Smooth muscle cell (in vitro differentiated cells): Measurements from ENCODE around the gene FBLN1. TPM values are rescaled to one million over a fixed set of nuclear protein-coding genes. Genes with fewer than 3 reads are reported as not detected.

Source experiments
- DNase-seq: peaks from one replicate; lab custom pipeline; 2025; ENCODE audit not compliant: unreplicated experiment; lab: John Stamatoyannopoulos, UW
- H2AFZ ChIP-seq: fragments of 200-600 bp; sonication (generic); 2 replicates; pipeline ENCODE4 v1.6.0; 2016; ENCODE audit warnings: antibody characterized with exemption, low read depth, mild to moderate bottlenecking
- H3F3A ChIP-seq: fragments of 200-600 bp; sonication (generic); 2 replicates; pipeline ENCODE4 v1.6.0; 2017; ENCODE audit warnings: antibody characterized with exemption, low read depth
- H3K27ac ChIP-seq: fragments of 200-600 bp; sonication (generic); 2 replicates; pipeline ENCODE4 v1.5.1; 2016; ENCODE audit warnings: low read depth, mild to moderate bottlenecking
- H3K27me3 ChIP-seq: fragments of 200-600 bp; sonication (generic); 2 replicates; pipeline ENCODE4 v1.6.1; 2016; ENCODE audit warnings: low read depth, mild to moderate bottlenecking
- H3K36me3 ChIP-seq: fragments of 200-600 bp; sonication (generic); 2 replicates; pipeline ENCODE4 v1.5.1; 2016; ENCODE audit warnings: low read depth
- H3K4me1 ChIP-seq: fragments of 200-600 bp; sonication (generic); 2 replicates; pipeline ENCODE4 v1.5.1; 2016; ENCODE audit warnings: low read depth
- H3K4me2 ChIP-seq: fragments of 200-600 bp; sonication (generic); 2 replicates; pipeline ENCODE4 v1.6.0; 2016; ENCODE audit warnings: mild to moderate bottlenecking
- H3K4me3 ChIP-seq: fragments of 200-600 bp; sonication (generic); 2 replicates; pipeline ENCODE4 v1.5.1; 2016; ENCODE audit warnings: mild to moderate bottlenecking
- H3K79me2 ChIP-seq: fragments of 200-600 bp; sonication (generic); 2 replicates; pipeline ENCODE4 v1.6.0; 2016; ENCODE audit warnings: low read depth, mild to moderate bottlenecking
- H3K9ac ChIP-seq: fragments of 200-600 bp; sonication (generic); 2 replicates; pipeline ENCODE4 v1.6.0; 2016; ENCODE audit warnings: low read depth
- H3K9me3 ChIP-seq: fragments of 200-600 bp; sonication (generic); replicated peaks from 2 replicates; pipeline ENCODE4 v1.5.1; 2016; ENCODE audit warnings: low read depth
- H4K20me1 ChIP-seq: fragments of 200-600 bp; sonication (generic); 2 replicates; pipeline ENCODE4 v1.6.0; 2016; ENCODE audit warnings: low read depth
- CTCF ChIP-seq: fragments of 200-600 bp; sonication (generic); IDR thresholded peaks from 2 replicates; pipeline ENCODE4 v1.5.1; 2017; ENCODE audit warnings: borderline replicate concordance, mild to moderate bottlenecking, antibody characterized with exemption; ENCODE audit not compliant: insufficient read depth, poor library complexity, severe bottlenecking
- WGBS: methylation state at CpG from one replicate; pipeline ENCODE4 v1.1.7; 2016; ENCODE audit warnings: low lambda C conversion rate; 5-methylcytosine and 5-hydroxymethylcytosine counted together
- polyA plus RNA-seq: library from polyadenylated mRNA; unstranded; fragments of >200 nt; fragmentation: Nextera tagmentation; extraction: Ambion mirVana; gene quantifications from 2 replicates; pipeline ENCODE4 v1.2.1, GENCODE V29; 2016
- total RNA-seq: library from RNA; depleted of rRNA; stranded (reverse); fragments of >200 nt; gene quantifications from 2 replicates; pipeline ENCODE4 v1.2.3, GENCODE V29; 2014

FBLN1 gene
- total and polyA plus RNA-seq, 2 experiments from 2014 or later = 90.9 to 296 TPM

GRCh38 chr22:45631841-45632238 is 129.2 kb downstream of the FBLN1 start:
- Histone ChIP-seq H3F3A (no peaks in the 10 kb centered on the region), H3K79me2 (no peaks in the 10 kb centered on the region), H3K4me1 (no peaks in the 10 kb centered on the region), H3K36me3 (no peaks in the 10 kb centered on the region), H4K20me1 (no peaks in the 10 kb centered on the region), H3K4me2 (no peak overlapping the region), H3K4me3 (no peak overlapping the region), H2AFZ (no peak overlapping the region), H3K27ac (no peak overlapping the region), H3K27me3 (no peaks in the 10 kb centered on the region), H3K9ac (no peak overlapping the region), H3K9me3 (no peaks in the 10 kb centered on the region)
- WGBS = 88% methylated on average over 7 of the region's 7 CpGs
- DNase-seq = no peak
- no peak for TF ChIP-seq CTCF

- Histone ChIP-seq H3K27me3 (no peaks in the 10 kb centered on the region), H3K9ac (no peak overlapping the region), H3K4me2 (peak overlapping the region; percentile 45), H3K79me2 (no peaks in the 10 kb centered on the region), H2AFZ (no peak overlapping the region), H3K36me3 (no peaks in the 10 kb centered on the region), H3K9me3 (no peaks in the 10 kb centered on the region), H4K20me1 (no peaks in the 10 kb centered on the region), H3K4me1 (no peaks in the 10 kb centered on the region), H3K27ac (no peak overlapping the region), H3K4me3 (peak overlapping the region; percentile 11), H3F3A (no peaks in the 10 kb centered on the region)
- no peak for DNase-seq
- 31% methylated on average over 15 of the region's 15 CpGs for WGBS
- TF ChIP-seq CTCF = no peak
These were observed 130.3 kb downstream of the FBLN1 start for GRCh38 chr22:45632791-45633515.

GRCh38 chr22:45636683-45637082 is 134.0 kb downstream of the FBLN1 start:
- Histone ChIP-seq H3K79me2 (no peaks in the 10 kb centered on the region), H3F3A (no peaks in the 10 kb centered on the region), H3K27me3 (peaks cover 8% of the 10 kb centered on the region), H3K4me3 (no peak overlapping the region), H3K4me1 (no peaks in the 10 kb centered on the region), H2AFZ (no peak overlapping the region), H3K4me2 (no peak overlapping the region), H3K9ac (no peak overlapping the region), H3K36me3 (no peaks in the 10 kb centered on the region), H4K20me1 (no peaks in the 10 kb centered on the region), H3K27ac (no peak overlapping the region), H3K9me3 (no peaks in the 10 kb centered on the region)
- no peak for DNase-seq
- 93% methylated on average over 7 of the region's 7 CpGs for WGBS
- no peak for TF ChIP-seq CTCF

GRCh38 chr22:45638197-45638596 is 135.5 kb downstream of the FBLN1 start:
- H3F3A ChIP-seq = no peaks in the 10 kb centered on the region
- no peaks in the 10 kb centered on the region for H3K36me3 ChIP-seq
- peak overlapping the region; percentile 37 for H3K27ac ChIP-seq
- no peak for TF ChIP-seq CTCF
- no peak overlapping the region for H3K4me3 ChIP-seq
- H3K27me3 ChIP-seq = peaks cover 14% of the 10 kb centered on the region
- H2AFZ ChIP-seq = no peak overlapping the region
- H4K20me1 ChIP-seq = no peaks in the 10 kb centered on the region
- 98% methylated on average over 3 of the region's 3 CpGs for WGBS
- no peaks in the 10 kb centered on the region for H3K79me2 ChIP-seq
- H3K9me3 ChIP-seq = no peaks in the 10 kb centered on the region
- no peak for DNase-seq
- H3K4me1 ChIP-seq = no peaks in the 10 kb centered on the region
- no peak overlapping the region for H3K4me2 ChIP-seq
- no peak overlapping the region for H3K9ac ChIP-seq
